ENCODE data around the gene KIFC3.
A peak's percentile ranks its signal among the peaks of the same experiment; 100 is the strongest.

The KIFC3 gene

GRCh38 chr16:57734925-57735754 lies 67.2 kb downstream of the KIFC3 start (continued):
- TF ChIP-seq ZBTB10 (tag by site-specific recombination; IDR thresholded peaks at IDR 0.05), result no peak
- no peak for TF ChIP-seq ZNF658 (tag by site-specific recombination; IDR thresholded peaks at IDR 0.05)
- no peak for TF ChIP-seq KLF17 (tag by site-specific recombination; IDR thresholded peaks at IDR 0.05)
- TF ChIP-seq YY1 (tag by site-specific recombination; IDR thresholded peaks at IDR 0.05), result peak; percentile 97
- TF ChIP-seq ZNF341 (tag by site-specific recombination; IDR thresholded peaks at IDR 0.05; ENCODE audit: low read depth), result no peak
- no peak for TF ChIP-seq ZIC2 (tag by site-specific recombination; IDR thresholded peaks at IDR 0.05)
- TF ChIP-seq, protein P1, sequence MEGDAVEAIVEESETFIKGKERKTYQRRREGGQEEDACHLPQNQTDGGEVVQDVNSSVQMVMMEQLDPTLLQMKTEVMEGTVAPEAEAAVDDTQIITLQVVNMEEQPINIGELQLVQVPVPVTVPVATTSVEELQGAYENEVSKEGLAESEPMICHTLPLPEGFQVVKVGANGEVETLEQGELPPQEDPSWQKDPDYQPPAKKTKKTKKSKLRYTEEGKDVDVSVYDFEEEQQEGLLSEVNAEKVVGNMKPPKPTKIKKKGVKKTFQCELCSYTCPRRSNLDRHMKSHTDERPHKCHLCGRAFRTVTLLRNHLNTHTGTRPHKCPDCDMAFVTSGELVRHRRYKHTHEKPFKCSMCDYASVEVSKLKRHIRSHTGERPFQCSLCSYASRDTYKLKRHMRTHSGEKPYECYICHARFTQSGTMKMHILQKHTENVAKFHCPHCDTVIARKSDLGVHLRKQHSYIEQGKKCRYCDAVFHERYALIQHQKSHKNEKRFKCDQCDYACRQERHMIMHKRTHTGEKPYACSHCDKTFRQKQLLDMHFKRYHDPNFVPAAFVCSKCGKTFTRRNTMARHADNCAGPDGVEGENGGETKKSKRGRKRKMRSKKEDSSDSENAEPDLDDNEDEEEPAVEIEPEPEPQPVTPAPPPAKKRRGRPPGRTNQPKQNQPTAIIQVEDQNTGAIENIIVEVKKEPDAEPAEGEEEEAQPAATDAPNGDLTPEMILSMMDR (tag by site-specific recombination; IDR thresholded peaks at IDR 0.05), result no peak
- 0 out of 2 replicates have a peak, but pooled peaks have one; percentile 9 for TF ChIP-seq SP7 (tag by site-specific recombination; IDR thresholded peaks at IDR 0.05)
- no peak for TF ChIP-seq ZNF324 (tag by site-specific recombination; IDR thresholded peaks at IDR 0.05)
- no peak for TF ChIP-seq REST (tag by site-specific recombination; IDR thresholded peaks at IDR 0.05)
- TF ChIP-seq ZNF510 (tag by site-specific recombination; IDR thresholded peaks at IDR 0.05; ENCODE audit: insufficient replicate concordance), result no peak
- TF ChIP-seq OVOL3 (tag by site-specific recombination; IDR thresholded peaks at IDR 0.05), result no peak
- no peak for TF ChIP-seq ZFP37 (tag by site-specific recombination; IDR thresholded peaks at IDR 0.05)
- TF ChIP-seq ZNF548 (tag by site-specific recombination; IDR thresholded peaks at IDR 0.05), result no peak
- no peak for TF ChIP-seq ZNF558 (tag by site-specific recombination; IDR thresholded peaks at IDR 0.05)

GRCh38 chr16:57734308-57734924 lies 67.9 kb downstream of the KIFC3 start:
- peak overlapping the region; percentile 67 for H3K4me3 ChIP-seq (ENCODE audit: low read depth, low read length)
- H3K27ac ChIP-seq (ENCODE audit: extremely low read depth, low read depth, low read length), result peak overlapping the region; percentile 73; the same call in 1 of the 2 replicates
- no peaks in the 10 kb centered on the region for H3K9me3 ChIP-seq (ENCODE audit: control insufficient read depth, insufficient read depth, low read depth, low read length)
- peaks cover 0 to 22% of the 10 kb centered on the region in 2 experiments; a peak in 1 of 3 replicates for H3K36me3 ChIP-seq (ENCODE audit: control insufficient read depth in 2 of 2, insufficient read depth in 1 of 2, low read length in 2 of 2)
- ChIA-PET POLR2A (interaction anchor here (0.5 to 2.7 kb wide), 5 partner anchors 30 to 790 kb away, joined by 3 to 8 read pairs (median 6); partner anchors contain the start of gene CFAP20), CTCF (interaction anchor here (1.3 kb wide), 1 partner anchor 11 kb away, joined by 5 read pairs; no protein-coding TSS in a partner anchor)
- H3K4me1 ChIP-seq (ENCODE audit: control insufficient read depth, insufficient read depth, low read length), result peaks cover 6% of the 10 kb centered on the region; the same call in 1 of the 2 replicates
- TF ChIP-seq ZNF274 (IDR thresholded peaks at IDR 0.05; ENCODE audit: low read length) (no peak), ZNF274 (tag by site-specific recombination; IDR thresholded peaks at IDR 0.05; ENCODE audit: borderline replicate concordance) (no peak), SCRT1 (tag by site-specific recombination; IDR thresholded peaks at IDR 0.05; ENCODE audit: borderline replicate concordance) (no peak), BCL11A (tag by site-specific recombination; IDR thresholded peaks at IDR 0.05; ENCODE audit: low read depth) (no peak), ZNF10 (tag by site-specific recombination; IDR thresholded peaks at IDR 0.05) (no peak), ZNF777 (tag by site-specific recombination; IDR thresholded peaks at IDR 0.05; ENCODE audit: borderline replicate concordance) (no peak), ZNF404 (tag by site-specific recombination; IDR thresholded peaks at IDR 0.05) (no peak), OVOL3 (tag by site-specific recombination; IDR thresholded peaks at IDR 0.05) (no peak), ZNF830 (tag by site-specific recombination; IDR thresholded peaks at IDR 0.05; ENCODE audit: low read depth) (no peak)
- TF ChIP-seq, protein P2, sequence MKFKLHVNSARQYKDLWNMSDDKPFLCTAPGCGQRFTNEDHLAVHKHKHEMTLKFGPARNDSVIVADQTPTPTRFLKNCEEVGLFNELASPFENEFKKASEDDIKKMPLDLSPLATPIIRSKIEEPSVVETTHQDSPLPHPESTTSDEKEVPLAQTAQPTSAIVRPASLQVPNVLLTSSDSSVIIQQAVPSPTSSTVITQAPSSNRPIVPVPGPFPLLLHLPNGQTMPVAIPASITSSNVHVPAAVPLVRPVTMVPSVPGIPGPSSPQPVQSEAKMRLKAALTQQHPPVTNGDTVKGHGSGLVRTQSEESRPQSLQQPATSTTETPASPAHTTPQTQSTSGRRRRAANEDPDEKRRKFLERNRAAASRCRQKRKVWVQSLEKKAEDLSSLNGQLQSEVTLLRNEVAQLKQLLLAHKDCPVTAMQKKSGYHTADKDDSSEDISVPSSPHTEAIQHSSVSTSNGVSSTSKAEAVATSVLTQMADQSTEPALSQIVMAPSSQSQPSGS (tag by site-specific recombination; IDR thresholded peaks at IDR 0.05; ENCODE audit: low read depth), result no peak
